Measurements from ENCODE around the gene FAM168A.

DNA sequence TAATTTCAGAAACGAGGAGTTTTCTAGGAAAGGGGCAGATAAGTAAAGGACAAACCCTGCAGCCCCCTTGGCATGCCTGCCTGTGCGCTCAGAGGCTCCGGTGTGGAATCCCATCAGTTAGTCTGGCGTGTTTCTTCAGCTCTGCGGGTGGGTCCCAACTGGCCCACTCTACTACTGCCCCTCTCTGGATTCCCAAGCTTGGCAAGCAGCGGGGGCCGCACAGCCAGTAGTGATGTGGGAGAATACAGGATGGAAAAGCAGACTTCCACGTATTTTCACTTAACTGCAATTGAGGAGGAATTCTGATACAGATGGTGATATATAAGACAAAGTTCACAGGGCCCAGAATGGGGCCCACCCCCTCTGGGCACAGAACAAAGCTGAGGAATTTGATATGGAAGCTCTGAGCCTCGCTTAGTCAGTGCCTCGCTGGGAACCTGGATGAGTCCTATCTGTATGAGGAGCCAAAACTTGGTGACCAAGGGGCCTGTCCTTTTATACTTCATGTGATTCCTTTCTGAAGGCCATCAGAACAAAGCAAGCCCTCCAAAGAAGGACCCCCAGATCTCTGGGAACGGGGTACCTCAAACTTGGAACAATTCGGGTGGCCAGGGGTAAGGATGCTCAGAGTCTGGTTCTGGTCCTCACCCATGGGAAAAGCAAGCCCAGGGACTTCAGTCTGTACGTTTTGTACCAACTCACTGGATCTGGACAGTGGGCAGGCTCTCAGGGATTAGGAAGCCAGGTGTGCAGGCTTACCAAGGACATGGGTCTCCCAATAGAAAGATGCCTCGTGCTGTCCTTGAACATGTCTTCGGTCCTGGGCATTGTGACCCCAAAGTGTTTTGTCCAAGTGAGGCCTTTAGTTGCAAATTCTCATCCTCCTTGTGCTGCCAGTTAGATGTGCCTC, 195.7 kb downstream of the FAM168A start:
- TF ChIP-seq, protein P1, sequence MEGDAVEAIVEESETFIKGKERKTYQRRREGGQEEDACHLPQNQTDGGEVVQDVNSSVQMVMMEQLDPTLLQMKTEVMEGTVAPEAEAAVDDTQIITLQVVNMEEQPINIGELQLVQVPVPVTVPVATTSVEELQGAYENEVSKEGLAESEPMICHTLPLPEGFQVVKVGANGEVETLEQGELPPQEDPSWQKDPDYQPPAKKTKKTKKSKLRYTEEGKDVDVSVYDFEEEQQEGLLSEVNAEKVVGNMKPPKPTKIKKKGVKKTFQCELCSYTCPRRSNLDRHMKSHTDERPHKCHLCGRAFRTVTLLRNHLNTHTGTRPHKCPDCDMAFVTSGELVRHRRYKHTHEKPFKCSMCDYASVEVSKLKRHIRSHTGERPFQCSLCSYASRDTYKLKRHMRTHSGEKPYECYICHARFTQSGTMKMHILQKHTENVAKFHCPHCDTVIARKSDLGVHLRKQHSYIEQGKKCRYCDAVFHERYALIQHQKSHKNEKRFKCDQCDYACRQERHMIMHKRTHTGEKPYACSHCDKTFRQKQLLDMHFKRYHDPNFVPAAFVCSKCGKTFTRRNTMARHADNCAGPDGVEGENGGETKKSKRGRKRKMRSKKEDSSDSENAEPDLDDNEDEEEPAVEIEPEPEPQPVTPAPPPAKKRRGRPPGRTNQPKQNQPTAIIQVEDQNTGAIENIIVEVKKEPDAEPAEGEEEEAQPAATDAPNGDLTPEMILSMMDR (IDR thresholded peaks at IDR 0.05): no peak
- no peak for TF ChIP-seq POLR2A (IDR thresholded peaks at IDR 0.05)

All from lower leg skin (tissue), 3 donors.